Activated T-cell treated with anti-CD3 and anti-CD28 coated beads for 24 hours (primary cell): ENCODE results near the gene FBXO31.

Source experiments
- DNase-seq: peaks from one replicate; pipeline ENCODE4 v3.0.0-alpha.2; 2020; ENCODE audit warnings: low read depth

Gene FBXO31

DNA sequence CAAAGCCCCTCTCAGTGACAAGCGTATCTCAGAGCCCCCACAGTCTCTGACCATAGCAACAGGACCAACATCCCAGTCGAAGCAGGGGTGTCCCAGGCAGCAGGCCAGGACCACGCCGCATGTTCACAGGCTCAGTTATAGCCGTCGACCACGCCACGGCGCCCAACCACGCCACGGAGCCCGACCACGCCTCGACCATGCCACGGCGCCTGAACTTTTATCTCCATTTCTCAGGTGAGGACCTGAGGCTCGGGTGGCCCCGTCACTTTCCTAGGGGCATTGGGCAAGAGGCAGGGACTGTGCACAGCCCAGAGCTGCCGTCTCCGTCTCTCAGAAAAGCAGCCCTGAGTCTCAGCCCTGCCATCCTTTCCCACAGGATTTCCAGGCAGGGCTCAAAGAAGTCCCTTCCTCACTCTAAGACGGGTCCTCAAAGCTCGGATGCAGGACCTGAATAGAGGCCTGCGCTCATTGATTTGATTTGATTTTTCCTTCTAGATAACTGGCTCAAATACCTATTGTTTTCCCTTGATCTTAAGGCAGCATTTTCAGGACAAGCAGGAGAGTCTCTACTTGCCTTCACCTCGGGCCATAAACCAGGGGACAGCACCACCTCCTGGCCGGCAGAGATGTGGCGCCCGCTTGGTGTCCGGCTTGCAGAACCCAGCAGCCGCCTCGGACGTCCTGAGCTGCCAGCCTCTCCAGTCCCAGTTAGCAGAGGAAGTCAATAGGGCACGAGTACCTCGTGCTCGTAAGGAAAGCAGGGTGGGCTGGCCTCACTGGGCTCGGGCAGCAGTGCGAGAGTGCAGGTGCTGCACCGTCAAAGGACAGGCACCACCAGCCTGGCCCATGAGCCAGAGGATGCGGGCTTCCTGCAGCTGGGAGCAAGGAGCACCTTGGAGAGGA, 105.1 kb downstream of the FBXO31 start:
- DNase-seq = peak; percentile 23
